OCI-M1 (cell line): ENCODE data around the gene RALGPS1.

Source experiments
- DNase-seq: peaks from one replicate; lab custom pipeline; 2025; lab: John Stamatoyannopoulos, UW

Gene RALGPS1

DNA sequence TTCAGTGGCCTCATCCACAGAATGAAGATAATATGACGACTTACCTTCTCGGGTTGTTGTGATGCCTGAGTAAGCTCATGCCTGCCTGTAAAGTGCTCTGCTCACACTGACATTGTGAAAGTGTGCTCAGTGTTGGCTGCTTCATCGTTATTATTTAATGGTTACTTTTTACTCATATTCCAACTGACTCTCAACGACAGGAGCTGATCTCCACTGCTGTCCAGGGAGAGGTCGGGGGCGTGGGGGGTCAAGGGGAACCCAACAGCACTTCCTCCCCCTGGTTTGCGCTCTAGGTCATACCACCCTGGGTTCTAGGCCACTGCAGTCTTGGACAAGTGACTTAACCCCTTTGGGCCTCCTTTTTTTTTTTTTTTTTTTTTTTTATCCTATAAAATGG is 260.7 kb downstream of the RALGPS1 start:
- DNase-seq, result no peak

DNA sequence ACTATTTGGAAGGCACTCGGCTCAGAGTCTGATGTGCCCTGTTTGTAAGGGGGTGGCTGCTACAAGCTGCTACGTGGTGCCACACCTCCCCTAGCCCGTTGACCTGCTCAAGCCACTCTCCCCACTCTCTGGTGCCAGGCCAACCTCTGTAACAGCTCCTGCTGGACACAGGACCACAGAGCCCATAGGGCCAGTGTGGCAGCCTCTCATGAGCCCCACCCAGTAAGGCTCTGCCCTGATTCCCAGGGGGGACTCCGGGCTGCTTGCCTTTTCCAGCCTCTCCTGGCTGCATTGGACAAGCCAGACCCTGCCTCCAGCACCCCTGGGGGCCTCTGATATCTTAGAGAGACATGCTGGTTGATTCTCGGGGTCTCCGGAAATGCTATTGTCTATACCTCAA is 261.2 kb downstream of the RALGPS1 start:
- no peak for DNase-seq

DNA sequence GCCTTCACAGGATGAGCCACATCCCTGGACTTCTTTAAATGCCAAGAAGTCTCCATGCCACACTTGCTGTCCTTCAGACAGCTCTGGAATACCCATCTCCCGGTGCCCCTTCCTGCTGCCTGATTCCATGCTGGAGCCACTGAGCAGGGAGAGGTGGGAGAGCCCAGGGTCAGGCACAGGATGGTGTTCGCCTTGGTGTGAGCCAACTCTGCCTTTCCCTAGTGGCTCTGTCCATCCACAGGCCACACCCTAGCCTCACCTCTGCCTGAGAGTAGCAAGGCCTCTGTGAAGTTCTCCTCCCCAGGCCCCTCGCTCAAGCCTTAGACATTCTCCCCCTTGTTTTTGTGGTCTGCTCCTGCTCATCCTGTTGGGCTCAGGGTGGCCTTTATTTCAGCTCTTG is 262.0 kb downstream of the RALGPS1 start:
- no peak for DNase-seq

DNA sequence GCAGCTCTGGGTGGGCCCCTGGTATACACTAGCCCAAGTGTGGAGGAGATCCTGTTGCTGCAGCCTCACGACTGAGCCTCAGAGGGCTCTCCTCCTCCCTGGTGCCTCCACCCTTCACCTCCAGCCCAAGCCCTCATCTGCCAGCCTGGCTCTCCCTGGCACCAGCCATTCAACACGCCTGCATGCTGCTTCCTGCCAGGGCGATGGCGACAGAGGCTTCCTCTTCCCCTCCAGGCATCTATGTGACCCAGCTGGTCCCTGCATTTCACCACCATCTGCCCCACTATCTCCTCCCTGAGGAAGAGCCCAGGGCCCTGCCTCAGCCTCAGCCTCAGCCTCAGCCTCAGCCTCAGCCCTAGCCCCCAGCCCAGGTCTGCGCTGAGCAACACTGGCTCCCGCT is 262.6 kb downstream of the RALGPS1 start:
- no peak for DNase-seq

DNA sequence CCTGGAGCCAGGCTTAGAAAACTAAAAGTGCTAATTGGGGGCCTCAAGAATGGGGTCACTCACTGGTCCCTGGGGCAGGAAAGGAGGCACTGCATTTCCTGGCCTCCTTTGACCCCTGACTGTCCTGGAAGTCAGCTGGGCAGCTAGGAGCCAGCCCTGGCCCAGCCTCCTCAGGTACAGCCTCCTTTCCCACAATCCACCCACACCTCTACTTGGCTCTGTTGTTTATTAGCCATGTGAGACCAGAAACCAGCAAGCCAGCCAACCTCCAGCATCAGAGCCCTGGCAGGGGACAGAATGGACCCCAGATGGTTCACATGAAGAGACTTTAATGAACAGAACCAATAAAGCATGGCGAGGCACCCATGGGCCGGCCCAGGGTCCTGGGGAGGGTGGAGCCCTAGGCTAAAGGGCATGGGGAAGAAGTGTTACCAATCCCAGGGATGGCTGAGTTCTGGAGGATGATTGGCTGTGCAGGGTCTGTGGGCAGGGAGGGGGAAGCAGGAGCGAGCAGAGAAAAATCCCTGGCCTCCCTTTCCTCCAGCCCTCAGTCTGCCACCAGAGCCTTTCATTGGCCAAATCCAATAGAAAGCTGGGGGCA is 263.2 kb downstream of the RALGPS1 start:
- no peak for DNase-seq

DNA sequence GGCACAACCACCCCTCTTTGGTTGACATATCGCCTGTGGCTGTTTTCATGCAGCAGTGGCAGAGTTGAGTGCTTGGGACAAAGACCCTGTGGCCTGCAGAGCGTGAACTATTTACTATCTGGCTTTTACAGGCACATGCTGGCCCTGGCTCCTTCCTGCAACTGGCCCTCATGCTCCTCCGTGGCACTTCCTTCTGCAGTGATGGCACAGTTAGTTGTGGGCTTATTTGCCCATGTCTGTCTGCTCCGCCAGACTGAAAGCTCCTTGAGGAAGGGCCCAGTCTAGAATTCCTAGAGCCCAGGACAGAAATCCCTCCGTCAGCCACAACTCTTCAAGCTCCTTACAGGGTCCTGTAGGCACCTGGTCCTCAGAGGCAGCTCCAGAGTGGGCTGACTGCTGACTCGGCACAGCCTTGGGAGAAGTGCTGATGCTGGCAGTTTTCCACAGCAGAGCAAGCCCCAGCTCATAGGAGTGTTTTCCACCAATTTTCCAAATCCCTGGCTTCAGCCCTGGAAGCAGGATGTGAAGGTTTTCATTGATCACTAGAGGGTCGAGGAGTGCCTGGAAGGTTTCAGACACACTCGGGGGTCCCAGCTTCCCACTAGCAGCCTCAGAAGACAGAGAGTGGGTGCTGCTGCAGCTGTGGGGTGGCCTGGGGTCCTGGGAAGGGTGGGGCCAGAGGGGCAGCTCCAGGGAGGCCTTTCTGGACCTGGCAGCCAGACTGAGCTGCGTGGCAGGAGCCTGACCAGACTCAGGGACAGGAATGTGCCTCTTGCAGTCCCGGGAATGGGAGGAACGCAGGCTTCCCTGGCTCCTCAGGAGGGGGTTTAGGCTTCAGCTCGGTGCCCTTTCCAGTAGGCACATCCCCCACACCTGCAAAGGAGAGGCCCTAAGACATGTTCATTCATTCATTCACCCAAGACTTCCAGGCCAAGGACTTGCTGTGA is 264.4 kb downstream of the RALGPS1 start:
- DNase-seq, result no peak

DNA sequence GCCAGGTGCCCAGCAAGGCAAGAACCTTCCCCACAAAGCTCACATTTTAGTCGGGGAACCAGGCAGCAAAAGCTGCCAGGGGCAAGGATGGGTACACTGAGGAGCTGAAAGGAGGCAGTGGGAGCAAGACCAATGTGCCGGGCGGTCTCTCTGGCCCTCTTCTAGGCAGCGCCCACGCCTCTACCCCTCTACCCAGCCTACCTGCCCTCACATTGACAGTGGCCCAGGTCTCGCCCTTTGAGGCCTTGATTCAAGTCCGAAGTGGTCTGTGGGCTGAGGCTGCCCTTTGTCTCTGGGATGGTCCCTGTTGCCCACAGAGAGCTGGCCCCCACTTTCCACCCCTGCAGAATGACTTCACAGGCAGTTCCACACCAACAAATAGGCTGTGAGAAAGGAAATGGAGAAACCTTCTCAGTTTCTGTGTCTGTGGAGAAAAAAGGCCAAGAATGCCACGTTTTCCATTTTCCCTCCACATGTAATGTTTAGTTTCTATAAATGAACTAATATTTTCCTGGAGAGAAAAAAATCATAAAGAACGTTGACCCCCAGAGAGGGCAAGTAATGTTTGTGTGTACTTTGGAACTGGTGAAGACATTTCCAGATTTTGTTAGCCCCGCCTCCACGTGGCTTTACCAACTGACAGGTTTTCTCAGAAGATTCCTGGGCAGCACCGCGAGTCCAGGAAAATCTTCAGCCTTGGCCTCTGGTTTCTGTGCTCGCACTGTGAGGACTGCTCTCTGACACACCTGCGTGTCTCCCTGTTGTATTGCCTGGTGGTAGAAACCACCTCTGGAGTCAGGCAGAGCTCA is 265.3 kb downstream of the RALGPS1 start:
- DNase-seq, result no peak

DNA sequence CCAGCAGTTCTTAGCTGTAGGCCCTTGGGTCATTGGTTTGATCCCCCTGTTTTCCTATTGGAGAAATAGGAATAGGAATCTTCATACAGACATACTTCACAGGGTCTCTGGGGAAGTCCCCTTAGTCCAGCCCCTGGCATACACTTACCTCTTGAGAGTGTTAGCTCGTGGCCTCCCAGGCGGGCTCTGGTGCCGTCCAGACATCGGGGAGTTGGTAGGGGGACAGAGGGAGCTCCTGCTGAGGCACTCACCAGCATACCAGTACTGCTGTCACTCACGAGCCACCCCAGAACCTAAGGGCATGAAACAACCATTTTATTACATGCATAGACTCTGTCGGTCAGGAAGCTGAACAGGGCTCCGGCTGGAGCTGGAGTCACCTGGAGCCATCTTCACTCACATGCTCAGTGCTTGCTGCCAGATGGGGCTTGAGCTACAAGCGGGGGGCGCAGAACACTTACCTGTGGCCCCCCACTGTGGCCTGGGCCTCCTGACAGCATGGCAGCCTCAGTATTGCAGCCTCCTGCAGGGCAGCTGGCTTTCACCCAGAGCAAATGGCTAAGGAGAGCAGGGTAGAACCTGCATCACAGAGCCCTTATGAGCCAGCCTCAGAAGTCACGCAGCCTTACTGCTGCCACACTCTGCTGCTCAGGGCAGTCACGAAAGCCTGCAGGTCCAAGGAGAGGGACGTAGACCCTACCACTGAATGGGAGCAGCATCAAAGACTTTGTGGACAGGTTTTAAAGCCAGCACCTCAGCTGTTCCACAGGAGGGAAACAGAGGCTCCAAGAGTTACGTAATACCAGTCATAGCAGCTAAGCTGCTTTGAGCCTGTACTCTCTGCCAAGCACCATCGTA is 266.1 kb downstream of the RALGPS1 start:
- DNase-seq, result no peak

DNA sequence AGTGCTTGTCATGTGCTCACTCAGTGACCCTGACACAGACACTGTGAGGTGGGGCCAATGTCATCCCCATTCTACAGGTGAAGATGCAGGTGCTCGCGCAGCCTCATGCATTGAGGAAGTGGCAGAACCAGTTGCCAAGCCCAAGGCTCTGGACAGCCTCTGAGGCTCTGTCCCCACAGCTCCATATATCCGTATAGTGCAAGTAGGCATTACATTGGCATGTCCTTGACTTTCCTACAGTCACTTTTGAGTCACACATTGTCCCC is 266.7 kb downstream of the RALGPS1 start:
- DNase-seq, result no peak

DNA sequence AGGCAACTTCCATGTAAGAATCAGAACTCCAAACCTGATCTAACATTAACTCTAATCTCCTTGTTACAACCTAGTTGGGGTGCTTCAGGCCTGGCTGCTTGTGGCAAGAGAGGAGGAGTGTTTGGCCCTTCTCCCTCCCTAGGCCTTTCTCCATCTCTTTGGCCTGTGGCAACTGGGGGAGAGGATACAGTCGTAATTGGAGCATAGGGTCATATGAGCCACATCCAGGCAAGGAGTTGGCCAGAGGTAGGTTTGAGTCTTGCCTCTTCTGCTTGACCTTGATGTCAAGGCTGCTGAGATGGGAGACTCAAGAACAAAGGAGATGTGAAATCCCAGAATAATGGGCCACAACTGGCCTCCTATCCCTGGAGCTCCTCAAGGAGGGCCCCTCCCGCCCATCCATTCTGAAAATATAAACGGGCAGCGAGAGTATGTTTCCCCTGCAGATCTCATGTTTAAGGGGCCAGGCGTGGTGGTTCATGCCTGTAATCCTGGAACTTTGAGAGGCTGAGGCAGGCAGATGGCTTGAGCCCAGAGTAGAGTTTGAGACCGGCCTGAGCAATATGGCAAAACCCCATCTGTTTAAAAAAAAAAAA is 267.1 kb downstream of the RALGPS1 start:
- DNase-seq, result no peak

DNA sequence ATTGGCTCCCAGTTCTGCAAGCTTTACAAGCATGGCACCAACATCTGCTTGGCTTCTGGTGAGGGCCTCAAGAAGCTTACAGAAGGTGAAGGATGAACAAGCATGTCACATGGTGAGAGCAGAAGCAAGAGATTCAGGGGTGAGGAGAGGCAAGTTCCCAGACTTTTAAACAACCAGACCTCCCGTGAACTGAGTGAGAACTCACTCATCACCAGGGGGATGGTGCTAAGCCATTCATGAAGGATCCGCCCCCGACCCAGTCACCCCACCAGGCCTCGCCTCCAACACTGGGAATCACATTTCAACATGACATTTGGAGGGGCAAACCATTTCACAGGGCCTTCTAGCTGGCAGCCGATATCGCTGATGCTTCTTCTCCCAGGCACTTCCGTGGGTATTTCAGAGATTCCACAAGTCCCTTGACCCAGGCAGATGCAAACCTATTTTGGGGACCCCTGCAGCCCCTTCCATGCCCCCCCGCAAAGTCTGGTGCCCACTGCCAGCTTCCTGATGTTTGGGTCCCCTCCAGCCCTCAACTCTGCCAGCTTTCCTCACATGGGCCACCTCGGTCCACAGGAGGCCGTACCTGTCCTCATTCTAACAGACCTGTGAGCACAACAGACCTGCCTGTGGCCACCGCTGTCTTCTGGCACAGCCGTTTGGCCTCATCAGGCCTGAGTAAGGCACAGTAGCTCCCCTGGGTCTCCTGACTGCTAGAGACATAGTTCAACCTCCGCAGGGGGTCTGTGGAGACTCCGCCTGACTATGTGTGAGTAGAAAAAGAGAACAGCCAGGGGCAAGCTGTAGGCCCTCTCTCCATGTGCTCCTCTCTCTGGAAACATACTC is 268.5 kb downstream of the RALGPS1 start:
- DNase-seq, result no peak

DNA sequence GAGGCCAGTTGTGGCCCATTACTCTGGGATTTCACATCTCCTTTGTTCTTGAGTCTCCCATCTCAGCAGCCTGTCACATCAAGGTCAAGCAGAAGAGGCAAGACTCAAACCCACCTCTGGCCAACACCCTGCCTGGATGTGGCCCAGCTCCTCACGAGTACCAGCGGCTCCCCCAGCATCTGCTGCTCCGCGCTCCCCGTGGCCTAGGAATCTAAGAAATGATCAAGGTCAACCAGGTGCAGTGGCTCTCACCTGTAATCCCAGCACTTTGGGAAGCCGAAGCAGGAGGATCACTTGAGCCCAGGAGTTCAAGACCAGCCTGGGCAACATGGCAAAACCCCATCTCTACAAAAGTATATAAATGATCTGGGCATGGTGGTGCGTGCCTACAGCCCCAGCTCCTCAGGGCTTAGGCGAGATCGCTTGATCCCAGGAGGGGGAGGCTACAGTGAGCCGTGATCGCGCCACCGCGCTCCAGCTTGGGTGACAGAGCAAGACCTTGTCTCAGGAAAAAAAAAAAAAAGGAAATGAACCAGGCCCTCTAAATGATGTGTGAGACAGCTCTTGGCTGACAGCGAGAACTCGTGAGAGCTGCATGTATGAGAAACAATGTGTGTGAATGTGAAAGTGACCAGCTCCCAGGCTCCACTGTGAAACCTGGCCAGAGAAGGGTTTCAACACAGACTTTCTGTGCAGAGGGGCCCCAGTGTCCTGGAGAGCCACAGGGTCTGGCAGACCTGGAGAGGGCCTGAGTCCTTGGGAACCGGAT is 269.4 kb downstream of the RALGPS1 start:
- no peak for DNase-seq

DNA sequence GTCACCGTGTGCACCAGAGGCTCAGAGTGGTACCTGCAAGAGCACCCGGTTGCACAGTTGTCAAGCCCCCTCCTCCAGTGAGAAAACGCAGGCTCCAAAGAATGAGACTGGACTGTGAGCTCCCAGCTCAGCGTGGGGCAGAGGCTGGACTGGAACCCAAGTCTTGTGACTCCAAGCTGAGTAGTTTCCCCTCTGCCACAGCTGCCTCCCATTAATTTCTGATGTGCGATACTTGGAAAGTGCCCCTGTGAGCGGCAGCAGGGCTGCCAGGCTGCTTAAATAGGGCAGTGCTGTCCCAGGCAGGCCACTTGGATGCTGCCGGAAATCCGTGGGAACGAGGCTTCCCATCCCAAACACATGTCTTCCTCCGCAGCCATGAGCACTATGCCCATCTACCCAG is 270.1 kb downstream of the RALGPS1 start:
- no peak for DNase-seq

DNA sequence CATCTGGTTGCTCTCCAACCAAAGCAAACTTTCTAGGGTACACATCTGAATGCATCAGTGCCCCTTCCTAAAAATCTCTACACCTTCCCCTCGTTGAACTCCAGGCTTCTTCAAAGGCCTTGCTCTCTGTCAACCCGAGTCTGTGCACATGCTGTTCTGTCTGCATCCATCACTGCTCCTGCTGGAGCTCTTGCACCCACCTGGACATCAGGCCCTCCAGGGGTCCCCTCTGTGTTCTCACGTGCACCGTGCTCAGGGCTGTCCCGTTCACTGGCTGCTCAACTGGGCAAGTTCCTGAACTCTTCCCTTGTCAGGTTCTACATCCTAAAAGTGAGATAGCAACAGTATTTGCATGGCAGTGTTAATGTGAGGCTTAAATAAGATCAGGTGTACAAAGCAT is 270.6 kb downstream of the RALGPS1 start:
- DNase-seq, result no peak

DNA sequence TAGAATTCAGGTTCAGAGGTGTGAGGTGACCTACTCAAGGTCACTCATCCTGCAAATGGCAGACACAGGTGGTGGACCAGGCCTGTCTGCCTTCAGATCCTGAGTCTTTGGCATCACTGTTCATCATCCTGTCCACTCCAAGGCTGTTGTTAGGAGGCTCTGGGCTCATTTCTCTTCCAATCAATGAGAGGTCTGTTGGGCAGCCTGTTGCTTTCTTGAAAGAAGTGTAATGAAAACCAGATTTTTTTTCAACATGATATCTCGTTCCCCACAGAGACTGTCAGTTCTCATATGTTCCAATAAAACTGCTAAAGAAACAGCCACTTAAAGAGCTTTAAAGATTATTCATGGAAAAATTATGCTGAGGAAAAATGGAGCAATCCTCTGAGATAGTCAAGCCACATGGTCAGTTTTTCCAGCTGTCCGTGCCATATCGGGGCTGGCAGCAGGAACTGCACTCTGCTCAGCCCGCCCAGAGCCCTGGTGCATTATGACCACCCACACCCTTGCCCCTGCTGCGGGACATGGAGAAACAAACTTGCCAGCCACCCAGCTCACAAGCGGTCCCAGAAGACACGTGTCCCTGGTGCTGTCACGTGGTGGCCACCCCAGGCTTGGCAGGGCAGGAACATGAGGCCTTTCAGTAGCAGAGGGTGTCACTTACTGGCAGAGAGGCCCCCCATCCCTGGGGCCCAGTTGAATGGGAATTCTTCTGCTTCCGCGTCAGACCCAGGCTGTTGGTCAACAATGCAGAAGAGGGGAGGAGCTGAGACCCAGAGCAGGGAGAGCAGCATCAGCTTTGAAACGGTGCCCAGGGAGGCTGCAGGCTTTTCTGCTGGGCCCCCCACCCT is 271.6 kb downstream of the RALGPS1 start:
- DNase-seq, result no peak

DNA sequence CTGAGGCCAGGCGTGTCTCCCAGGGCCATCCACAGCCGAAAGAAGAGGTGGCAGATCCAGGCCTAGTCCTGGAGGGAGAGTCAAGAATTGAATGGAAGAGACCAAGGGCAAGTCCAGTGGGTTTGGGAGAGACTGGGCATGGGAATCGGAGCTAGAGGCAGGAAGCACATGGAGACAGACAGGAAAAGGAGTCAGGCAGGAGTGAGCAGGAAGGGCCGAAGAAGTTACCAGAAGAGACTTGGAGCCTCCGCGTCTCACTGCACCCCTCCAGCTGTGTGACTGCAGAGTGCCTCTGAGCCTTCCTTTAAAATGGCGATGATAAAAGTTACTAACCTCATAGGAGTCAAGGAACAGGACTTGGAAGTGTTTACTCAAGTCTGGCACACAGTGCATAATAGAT is 272.2 kb downstream of the RALGPS1 start:
- DNase-seq, result no peak

DNA sequence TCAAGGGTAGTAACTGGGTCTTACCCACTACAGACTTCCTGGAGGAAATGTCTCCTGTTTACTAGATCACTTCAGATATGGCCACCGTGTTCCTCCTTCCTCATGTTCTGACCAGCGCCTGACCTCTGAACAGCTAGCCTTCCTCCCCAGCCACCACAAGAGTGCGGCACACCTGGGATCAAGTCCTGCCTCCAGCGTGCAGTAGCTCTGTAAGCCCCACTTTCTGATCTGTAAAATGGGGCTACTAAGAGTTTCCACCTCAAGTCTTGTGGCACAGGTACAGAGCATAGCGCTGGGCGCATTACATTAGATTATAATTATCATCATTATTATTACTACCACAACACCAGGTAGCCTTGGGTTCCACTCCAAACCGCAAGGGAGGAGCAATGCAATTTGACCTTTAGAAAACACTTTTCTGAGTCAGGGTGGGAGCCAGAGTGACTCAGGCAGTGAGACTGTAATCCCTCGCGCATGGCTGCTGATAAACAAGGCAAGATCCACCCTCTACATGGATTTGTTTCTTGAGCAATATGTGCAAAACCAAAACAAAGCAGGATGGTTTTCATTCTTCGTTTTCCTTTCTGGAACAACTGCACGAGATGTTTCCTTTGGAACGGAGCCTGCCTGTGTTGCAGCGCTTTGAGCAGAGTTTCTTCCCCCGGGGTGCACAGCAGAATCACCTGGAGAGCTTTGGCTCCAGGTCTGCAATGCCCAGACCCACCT is 272.8 kb downstream of the RALGPS1 start:
- no peak for DNase-seq

DNA sequence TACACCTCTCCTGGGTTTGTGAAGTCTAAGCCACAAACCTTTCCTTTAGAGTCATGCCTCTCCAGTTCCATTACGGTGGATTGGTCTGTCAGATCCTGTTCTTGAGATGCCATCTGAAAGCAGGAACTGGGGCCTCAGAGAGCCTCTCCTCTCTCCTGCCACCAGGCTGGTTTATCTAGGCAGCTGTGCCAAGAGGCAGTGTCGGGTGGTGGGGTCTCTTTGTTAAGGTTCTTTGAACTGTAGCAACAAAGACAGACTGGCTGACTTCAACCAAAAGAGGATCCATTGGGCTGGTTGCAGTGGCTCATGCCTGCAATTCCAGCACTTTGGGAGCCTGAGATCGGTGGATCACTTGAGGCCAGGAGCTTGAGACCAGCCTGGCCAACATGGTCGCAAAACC is 273.8 kb downstream of the RALGPS1 start:
- DNase-seq, result no peak
